Activated T-helper 9 cell treated with anti-CD3 and anti-CD28 coated beads, Interleukin-2, amount 50 U/mL, for 16 hours (primary cell): ENCODE measurements around the gene IMPG1.

Source experiments
- DNase-seq: peaks from one replicate; pipeline ENCODE4 v3.0.0-alpha.2; 2020; ENCODE audit warnings: low read depth

IMPG1 gene, protein sequence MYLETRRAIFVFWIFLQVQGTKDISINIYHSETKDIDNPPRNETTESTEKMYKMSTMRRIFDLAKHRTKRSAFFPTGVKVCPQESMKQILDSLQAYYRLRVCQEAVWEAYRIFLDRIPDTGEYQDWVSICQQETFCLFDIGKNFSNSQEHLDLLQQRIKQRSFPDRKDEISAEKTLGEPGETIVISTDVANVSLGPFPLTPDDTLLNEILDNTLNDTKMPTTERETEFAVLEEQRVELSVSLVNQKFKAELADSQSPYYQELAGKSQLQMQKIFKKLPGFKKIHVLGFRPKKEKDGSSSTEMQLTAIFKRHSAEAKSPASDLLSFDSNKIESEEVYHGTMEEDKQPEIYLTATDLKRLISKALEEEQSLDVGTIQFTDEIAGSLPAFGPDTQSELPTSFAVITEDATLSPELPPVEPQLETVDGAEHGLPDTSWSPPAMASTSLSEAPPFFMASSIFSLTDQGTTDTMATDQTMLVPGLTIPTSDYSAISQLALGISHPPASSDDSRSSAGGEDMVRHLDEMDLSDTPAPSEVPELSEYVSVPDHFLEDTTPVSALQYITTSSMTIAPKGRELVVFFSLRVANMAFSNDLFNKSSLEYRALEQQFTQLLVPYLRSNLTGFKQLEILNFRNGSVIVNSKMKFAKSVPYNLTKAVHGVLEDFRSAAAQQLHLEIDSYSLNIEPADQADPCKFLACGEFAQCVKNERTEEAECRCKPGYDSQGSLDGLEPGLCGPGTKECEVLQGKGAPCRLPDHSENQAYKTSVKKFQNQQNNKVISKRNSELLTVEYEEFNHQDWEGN

DNA sequence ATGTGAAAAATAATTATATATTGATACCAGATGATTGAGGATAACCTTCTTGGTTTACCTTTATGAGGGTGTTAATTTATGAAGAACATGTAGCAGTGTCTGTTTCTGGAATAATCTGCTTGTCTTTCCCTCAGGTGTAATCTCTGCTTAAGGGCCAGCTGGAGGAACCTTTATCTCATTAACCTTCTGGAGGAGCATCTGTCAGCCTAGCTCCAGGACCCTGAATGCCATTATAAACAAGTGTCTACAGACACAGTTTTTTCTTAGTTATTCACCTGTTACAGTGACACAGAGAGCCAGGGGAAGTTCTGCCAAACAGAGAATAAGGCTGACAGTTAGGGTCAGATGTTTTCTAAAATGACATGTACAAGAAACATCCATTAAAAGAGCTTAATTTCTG, at the start of gene IMPG1:
TSS of gene IMPG1 (minus strand) at position 101 of the 400 bp plus-strand sequence. CDS start 174 bp downstream, outside the sequence.
- DNase-seq = no peak

DNA sequence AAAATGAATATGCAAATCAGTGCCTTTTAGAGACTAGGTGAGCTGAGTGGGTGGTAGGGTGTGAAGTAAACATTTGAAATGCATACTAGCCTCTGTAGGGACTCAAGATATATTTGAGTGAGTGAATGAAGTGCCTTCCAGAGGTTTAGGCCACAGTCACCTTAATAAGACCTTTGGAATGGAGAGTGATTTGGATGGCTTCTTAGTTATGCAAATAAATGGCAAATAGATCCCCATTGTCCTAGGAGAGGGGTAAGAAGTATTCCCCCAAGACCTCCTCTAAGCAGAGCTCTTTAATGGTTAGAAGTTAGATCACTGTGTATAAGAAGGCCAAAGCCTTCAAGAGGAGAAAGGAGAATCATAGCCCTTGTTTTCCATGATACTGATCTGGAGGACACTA, 47.8 kb upstream of the IMPG1 start:
- DNase-seq = no peak

DNA sequence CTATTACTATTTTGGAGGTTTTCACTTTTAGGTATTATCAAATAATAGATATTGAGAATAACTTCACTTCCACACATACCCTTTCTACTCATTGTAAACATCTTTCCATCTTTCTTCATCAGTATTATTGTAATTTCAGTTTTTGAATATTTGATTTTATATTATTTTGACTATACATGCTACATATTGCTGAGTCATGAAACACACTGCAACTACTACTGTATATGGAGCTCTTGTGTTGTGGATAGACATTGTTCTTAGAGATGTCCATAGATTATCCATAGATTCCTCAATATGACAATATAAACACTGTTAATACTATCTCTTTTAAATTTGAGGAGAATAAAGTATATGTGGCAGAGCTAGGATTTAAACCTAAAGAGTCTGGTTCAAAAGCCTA, 819 bp upstream of the IMPG1 start:
- no peak for DNase-seq

DNA sequence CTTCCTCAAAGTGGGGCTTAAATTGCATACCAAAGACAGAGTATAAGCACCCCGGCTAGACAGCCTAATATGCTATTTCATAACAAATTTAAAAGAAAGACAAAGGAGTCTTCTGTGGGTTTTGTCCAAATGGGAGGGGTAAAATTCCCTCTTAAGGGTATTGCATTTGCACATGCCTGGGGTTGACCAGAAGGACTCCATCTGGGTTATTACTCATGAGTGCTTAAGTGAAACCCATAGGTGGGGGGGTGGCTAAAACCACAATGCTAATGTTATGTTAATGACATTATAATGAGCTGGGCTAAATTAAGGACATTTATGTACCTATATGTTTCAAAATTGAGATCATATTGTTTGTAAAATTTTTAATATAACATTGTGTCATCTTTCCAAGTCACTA, 15.0 kb downstream of the IMPG1 start:
- DNase-seq = no peak

DNA sequence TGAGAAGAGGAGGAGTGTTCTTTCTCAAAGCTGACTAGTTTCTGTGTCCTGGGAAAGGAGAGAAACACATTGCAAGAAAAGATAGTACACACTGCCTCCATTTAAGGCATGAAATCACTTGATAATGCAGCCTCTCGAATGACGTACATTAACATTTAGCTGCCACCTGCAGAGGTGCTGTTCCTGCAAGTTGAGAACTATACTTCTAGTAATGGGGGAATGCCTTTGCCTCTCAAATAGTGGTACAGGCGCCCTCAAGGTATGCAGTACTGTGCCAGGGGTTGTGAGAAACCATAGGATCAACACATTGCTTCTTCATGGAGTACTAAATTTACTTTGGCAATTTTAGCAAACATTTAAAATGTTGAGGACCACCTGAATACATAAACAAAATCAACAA, 20.1 kb downstream of the IMPG1 start:
- DNase-seq = no peak

DNA sequence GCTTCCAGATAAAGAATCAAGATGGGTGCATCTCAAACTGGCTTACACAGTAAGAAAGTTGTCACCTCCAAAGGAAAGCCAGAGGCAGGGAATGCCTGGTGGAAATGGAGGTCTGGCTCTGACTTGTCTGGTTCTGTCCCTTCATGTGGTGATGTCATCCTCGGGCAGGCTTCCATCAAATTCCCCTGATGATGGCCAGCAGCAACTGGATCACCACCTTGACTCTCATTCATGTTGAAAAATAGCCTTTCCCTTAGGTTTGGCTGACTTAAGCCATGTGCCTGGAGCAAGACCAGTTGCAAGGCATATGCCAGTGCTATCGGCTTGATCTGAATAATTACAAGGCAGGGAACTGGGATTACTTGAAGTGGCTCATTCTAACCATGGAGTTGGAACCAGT, 28.8 kb downstream of the IMPG1 start:
- no peak for DNase-seq

DNA sequence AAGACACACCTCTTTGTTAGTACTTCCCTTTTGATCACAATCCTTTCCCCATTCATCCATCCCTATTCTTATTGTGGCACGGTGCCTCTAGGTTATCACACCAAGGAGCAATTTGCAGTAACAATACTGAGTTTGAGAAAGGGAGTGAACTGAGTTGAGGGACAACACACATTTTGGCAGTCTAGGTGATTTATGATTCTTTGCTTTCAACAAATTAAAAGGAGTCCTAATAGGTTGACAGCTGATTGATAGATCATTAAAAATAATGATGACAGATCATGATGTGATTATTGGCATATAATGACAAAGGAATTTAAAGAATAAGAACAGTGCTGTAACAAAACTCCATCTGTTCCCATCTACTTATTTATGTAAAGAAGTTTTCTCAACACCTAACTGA, 36.7 kb downstream of the IMPG1 start:
- DNase-seq = no peak

DNA sequence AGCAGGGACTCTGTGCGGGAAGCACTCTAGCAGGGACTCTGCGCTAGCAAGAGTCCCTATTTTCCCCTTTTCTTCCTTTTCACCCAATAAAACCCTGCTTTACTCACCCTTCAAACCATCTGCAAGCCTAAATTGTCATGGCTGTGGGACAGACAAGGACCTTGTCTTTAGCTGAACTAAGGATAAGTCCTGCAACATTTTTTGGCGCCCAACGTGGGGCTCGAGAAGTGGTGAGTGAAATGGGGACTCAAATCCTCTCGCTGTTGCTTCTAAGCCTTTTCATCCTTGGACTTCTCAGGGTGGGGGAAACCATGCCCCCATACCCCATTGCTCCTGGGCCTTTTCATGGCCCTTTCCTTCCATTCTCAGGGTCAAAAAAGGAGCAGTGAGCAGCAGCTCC, 46.4 kb downstream of the IMPG1 start:
- no peak for DNase-seq

DNA sequence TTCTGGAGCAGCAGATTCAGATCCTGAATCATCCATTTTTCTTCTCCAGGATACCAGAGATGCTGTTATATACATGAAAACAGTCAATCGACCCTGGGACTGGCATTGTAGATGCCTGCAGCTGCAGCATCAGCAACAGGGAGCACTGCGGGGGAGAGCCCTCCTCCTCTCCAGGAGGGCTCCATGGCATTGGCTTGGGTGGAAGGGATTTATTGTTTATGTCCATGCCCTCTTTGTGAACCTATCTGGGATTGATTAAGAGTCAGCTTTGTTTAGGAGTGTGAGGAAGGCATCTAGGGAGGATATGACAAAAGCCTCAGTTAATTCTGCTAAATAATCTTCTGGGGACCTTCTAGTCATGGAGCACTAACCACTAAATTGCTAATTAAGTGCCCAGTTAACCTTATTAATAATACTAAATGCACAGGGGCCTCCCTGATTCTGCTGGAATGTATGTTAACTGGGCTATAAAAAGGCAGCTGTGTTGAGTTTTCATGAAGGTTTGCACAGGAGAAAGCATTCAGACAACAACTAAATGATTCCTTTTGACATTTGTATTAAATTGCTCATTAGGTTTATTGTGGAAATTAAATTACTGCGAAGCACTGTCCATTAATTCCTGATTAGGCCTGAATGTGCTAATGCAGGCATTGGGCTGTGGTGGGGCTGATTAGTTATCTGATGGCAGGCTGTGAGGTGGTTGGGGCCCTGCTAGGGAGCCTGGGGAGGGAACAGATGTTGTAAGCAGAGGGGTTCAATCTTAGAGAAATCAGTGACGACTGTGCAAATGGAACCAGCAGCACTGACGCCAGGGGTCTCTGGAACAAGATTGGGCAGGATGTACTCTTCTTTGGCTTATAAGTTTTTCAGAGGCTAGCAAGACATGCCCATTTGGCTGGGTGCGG, 57.6 kb downstream of the IMPG1 start:
- DNase-seq = no peak

DNA sequence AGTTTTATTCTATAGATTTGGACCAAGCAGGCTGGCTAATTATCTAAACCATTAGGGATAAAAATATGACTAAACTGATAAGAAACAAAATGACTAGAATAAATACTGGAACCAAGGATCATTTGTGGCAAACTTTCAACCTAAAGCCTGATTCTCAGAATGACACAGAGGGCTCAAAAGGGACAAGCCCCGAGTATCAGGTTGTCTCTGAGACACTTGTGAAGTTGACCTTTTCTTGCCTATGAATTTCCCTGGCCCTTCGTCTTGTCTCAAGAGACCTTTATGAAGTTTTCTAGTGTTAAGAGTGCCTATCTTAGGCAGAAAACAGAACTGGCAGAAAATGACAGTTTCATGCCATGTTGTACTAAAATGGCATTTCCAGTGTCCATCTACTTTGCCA, 68.3 kb downstream of the IMPG1 start:
- DNase-seq = no peak

DNA sequence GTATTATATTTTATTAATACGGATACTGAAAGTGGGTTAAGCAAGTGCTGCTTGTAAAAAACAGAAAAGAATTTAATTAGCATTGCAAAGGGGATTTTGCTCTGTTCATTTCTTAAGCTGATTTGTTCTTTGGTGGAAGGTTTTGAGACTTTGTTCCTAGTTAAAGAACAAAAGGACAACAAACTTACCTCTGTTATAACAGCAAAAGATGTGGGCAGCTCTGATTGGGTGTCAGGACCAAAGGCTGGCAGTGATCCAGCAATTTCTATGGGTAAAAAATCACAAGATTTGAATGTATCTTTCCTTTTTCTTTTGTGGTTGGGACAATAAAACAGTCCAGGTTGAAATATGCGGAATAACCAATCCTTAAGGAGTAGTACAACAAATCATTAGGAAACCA, 68.8 kb downstream of the IMPG1 start:
- no peak for DNase-seq

DNA sequence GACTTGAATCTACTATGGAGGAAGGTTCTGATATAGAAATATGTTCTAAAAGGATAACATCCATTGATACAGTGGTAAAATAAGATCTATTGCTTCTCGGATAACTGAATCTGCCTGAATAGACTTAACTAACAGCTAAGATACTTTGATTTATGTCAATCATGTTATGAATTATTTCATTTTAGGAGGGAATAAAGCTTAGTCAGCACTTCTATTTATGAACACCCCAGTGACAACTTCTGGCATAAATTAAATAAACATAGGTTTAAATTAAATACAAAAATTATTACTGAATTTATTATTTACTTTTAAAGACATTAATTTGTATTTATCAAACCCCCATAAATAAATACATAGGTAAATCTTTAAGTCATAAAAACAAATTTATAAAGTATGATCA, 69.3 kb downstream of the IMPG1 start:
- no peak for DNase-seq

DNA sequence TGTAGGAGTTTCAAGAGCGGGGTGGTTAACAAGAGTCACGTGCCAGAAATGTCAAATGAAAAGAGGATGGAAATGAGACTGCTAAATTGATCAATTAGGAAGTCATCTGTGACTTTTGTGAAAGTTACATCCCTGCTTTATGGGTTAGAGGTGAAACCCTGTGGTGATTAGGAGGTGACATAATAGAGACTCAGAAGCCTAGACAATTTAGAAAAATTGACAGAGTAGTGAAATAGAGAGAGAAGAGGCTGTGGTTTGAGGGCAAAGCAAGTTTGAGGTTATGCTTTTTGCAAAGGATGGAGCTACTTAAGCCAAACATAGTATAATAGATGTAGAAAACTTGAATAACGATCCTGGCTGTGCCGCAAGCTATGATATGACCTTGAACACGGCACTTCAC, 71.8 kb downstream of the IMPG1 start:
- DNase-seq = no peak

DNA sequence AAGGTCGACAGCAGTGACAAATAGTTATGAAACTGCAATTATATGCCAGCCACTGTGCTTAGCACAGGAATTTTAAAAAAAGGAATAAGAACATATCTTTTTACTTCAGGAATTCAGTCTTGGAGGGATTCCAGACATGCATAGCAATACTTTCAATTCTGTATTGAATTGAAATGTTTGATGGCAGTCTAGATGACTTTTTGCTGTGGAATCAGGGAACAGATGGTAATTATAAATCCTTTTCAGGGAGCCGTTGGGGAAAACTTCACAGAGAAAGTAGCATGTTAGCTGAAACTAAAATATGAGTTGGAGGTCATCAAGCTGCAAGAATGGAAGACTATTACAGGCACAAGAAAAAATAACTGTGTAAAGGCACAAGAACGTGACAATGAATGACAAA, 74.8 kb downstream of the IMPG1 start:
- no peak for DNase-seq

DNA sequence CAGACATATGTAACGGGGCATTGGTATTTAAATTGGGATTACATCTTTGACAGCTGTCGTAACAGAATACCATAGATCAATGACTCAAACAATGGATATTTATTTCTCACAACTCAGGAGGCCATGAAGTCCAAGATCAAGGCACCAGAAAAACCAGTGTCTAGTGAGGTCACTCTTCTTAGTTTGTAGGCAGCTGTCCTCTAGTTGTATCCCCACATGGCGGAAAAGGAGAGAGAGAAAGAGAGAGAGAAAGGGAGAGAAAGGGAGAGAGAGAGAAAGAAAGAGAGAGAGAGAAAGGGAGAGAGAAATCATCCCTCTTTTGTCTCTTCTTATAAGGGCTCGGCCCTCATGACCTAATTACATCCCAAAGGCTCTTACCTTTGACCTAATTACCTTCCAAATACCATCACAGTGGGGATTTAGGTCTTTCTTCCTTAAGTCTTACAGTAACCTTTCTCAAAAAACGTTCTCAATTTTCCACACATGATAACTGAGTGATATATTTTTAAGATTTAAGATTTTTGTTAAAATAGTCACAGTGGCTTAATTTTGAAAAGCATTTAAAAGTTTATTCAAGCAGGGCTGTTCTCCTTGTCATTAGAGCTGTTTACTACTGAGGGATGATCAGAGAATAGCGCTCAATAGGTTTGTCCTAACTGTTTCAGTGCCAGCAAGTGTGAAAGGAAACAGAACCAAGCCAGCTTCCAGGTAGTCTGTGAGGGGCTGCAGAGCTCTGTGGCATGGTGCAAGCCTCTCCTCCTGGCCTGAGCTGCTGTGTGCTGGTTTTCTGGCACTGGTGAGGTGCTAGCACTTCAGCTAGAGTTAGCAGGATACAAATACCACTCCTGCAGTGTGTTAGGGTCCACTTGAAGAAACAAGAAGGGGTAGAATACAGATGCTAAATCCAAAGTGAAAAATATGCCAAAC, 79.0 kb downstream of the IMPG1 start:
- no peak for DNase-seq

DNA sequence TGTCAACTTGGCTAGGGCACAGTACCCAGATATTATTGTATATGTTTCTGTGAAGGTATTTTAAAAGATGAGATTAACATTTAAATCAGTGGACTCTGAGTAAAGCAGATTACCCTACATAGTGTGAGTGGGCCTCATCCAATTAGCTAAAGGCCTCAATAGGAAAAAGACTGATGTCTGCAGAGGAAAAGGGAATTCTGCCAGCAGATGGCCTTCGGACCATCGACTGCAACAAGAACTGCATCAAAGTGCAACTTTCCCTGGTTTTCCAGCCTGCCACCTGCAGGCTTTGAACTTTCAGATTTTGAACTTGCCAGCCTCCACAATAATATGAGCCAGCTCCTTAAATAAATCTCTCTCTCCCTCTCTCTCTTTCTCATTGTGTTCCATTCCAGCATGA, 80.5 kb downstream of the IMPG1 start:
- DNase-seq = no peak

DNA sequence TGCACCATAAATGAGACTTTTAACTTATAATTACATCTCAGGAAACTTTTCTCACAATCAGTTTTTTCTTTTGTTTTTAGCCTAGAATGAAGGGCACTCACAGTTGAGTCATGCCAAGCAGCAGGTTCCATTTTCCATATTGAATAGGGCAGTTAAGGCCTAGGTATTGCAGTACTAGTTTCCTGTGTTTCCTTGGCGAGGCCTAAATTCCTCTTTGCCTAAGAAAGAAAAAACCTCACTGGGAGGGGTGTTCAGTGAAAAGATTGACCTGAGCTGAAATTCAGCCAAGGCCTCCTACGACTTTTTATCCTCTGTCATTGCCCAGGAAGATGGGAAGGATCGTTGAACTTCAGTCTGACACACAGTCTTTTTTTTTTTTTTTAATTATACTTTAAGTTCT, 85.5 kb downstream of the IMPG1 start:
- no peak for DNase-seq

DNA sequence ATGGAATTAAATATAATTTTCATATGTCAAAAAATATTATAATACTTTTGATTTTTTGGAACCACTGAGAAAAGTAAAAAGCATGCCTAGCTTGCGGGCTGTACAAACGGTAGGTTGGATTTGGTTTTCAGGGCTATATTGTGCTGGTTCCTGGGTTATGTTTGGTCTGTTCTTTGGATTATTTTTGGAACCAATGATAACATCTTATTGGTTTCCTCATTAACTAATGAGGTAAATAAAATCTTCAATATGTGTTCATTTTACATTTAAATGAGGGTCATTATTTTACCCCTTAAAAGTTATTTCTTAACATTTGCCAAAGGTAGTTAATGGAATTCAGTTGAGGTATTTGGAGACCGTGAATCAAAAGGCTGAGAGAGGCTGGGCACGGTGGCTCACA, 96.6 kb downstream of the IMPG1 start:
- DNase-seq = no peak

DNA sequence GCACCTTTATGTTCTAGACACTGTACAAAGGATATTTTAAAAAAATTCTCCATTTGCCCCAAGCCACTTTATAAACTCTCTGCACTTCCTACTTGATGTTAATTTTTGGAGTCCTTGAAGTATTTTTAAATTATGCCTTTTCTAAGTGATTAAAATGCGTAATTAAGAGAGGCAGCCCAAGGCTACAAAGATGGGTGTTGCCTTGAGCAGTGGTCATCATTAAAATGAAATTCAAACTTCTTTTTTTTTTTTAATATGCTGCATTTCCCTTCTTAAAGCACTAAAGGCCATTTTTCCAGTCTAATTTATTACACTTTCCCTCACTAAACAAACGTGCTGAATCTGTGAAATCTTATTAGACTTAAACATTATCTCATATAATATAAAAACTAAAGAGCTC, 102.4 kb downstream of the IMPG1 start:
- no peak for DNase-seq

DNA sequence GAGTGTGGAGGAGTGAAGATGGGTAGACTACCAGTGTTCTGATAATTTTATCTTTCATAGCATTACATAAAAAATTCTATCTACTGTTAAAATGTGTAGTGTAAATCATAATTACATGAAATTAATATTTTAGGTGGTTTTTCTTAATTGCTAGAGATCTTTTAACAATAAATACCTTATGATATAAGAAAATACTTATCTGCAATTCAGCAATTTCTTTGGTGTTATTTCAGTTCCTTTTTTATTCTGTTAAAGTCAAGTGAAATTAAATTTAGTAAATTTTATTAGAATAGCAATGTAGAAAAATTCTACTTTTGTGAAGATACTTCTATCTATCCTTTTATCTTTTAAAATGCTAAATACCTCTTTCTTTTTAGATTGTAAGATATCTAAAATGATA, 104.3 kb downstream of the IMPG1 start:
- no peak for DNase-seq

DNA sequence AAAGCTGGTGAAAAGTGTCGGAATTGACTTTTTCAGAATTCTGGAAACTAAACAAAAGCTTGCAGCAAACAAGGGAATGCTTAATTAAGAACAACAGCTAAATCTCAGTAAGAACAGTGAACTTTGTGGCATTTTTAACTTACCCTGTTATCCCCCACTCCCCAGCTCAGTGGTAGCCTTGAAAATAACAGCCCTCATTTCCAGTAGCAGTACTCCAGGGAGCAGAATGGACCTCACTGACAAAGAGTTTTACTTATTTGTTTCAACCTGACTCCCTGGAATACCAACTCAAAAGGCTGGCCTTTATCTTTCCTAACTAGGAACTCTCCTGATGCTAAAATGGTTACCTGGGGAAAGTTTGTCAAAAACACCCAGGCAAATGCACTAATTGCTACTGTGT, 108.9 kb downstream of the IMPG1 start:
- no peak for DNase-seq
